Right lobe of liver (tissue), 6 donors: Measurements from ENCODE around the gene ASB14. TPM values are rescaled to one million over a fixed set of nuclear protein-coding genes. Genes with fewer than 3 reads are reported as not detected.

Experiments
- ATAC-seq, 4 donors: fragments of 200-7000 bp; cut with Tn5 transposase; one replicate each; pipeline ENCODE4 v1.9.1; 2020; ENCODE audit warnings: mild to moderate bottlenecking in 4 of 4, moderate library complexity in 4 of 4
- DNase-seq, 3 donors: peaks; one replicate each; pipeline ENCODE4 v3.0.0-alpha.2; 2020
- H3K27ac ChIP-seq, 3 donors: fragments of 200-600 bp; one replicate each; pipeline ENCODE4 v1.8.0; 2022
- H3K27me3 ChIP-seq, 2 donors: fragments of 200-600 bp; one replicate each; pipeline ENCODE4 v1.8.0; 2022
- H3K36me3 ChIP-seq, 4 donors: fragments of 200-600 bp; sonication (generic) in 1 of 4; one replicate each; pipeline versions ENCODE4 v1.5.1 to v1.8.0; 2017 to 2022; ENCODE audit warnings: control low read depth in 1 of 4
- H3K4me1 ChIP-seq, 4 donors: fragments of 200-600 bp; sonication (generic) in 1 of 4; one replicate each; pipeline versions ENCODE4 v1.5.1 to v1.8.0; 2017 to 2022; ENCODE audit warnings: control low read depth in 1 of 4
- H3K4me3 ChIP-seq, 3 donors: fragments of 200-600 bp; one replicate each; pipeline ENCODE4 v1.8.0; 2022
- H3K9me3 ChIP-seq, 4 donors: fragments of 200-600 bp; sonication (generic) in 1 of 4; one replicate each; pipeline versions ENCODE4 v1.5.1 to v1.8.0; 2017 to 2022; ENCODE audit warnings: control low read depth in 1 of 4
- POLR2A ChIP-seq: fragments of 450-650 bp; IDR thresholded peaks from one replicate; pipeline ENCODE4 v1.6.1; 2017; ENCODE audit warnings: antibody characterized with exemption, mild to moderate bottlenecking
- WGBS: methylation state at CpG from one replicate; pipeline ENCODE4 v1.1.6; 2018; ENCODE audit warnings: low coverage, low lambda C conversion rate; ENCODE audit not compliant: insufficient coverage; ENCODE audit errors: missing lambda C conversion rate; 5-methylcytosine and 5-hydroxymethylcytosine counted together
- intact Hi-C, 2 donors: fragments of 100-400 bp; cut with DNase I; formaldehyde crosslinking; loops; one replicate each; pipeline versions ENCODE4 v1.11.2 to v1.14.1; 2022
- total RNA-seq, 6 experiments: library from RNA; depleted of rRNA in 2 of 6; stranded (reverse); fragments of >200 nt in 2 of 6; fragmentation: NEBNext Ultra II Directional in 3 of 6; extraction: Animal tissue kit (Norgen Biotek cat#: 25700) in 3 of 6; gene quantifications; one replicate each; pipeline versions ENCODE4 v1.1.0 to v1.2.4, GENCODE V29; 2016 to 2023
- TF ChIP-seq, protein P1 (sequence below), 4 donors: fragments of 200-600 bp in 3 of 4; fragments of 450-650 bp in 1 of 4; IDR thresholded peaks; one replicate each; pipeline versions ENCODE4 v1.5.1 to v1.8.0; 2016 to 2022; ENCODE audit warnings: antibody characterized with exemption in 4 of 4, mild to moderate bottlenecking in 2 of 4
- donor health status: DM: no; HTN: yes; CAD: no.
- donor health status: DM: no; HTN: no; CAD: no.
- donor health status: DM: no; HTN: no; CAD: no.
- donor health status: DM: no; HTN: yes; CAD: no.
- donor health status: DM: no; HTN: yes; CAD: no.

Gene ASB14
- total RNA-seq, 6 experiments from 2014 or later: not detected

DNA sequence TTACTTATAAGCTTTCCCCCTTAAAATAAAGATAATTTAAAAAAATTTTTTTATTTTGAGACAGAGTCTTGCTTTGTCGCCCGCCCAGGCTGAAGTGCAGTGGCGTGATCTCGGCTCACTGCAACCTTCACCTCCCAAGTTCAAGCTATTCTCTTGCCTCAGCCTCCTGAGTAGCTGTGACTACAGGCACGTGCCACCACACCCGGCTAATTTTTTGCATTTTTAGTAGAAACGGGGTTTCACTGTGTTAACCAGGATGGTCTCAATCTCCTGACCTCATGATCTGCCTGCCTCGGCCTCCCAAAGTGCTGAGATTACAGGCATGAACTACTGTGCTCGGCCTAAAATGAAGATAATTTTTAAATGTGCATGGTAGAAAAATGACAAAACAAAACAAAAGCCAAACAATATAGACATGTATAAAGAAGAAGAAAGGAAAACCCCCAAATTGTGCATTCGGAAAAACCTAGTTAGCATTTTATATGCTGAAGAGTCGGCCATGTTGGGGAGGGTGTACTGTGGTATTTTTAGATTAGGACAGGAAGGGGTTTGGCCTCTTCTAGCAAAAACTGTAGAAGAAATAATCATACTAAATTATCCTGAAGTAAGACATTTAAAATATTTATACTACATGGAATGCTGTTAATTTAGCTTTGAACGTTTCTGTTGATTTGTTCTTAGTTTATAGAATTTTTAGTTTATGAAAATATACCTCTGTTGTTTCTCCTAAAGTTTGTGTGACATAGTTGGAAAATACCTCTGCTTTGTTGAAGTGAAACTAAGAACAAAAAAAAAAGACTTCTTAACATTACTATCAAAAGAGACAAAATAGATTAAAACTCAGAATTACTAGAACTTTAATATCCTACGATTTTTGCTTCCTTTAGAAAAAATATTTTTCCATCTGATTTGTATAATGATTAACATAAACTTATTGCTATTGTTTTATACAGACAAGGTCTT lies 57.6 kb downstream of the ASB14 start:
- 89% methylated on average over 13 of the region's 13 CpGs for WGBS

DNA sequence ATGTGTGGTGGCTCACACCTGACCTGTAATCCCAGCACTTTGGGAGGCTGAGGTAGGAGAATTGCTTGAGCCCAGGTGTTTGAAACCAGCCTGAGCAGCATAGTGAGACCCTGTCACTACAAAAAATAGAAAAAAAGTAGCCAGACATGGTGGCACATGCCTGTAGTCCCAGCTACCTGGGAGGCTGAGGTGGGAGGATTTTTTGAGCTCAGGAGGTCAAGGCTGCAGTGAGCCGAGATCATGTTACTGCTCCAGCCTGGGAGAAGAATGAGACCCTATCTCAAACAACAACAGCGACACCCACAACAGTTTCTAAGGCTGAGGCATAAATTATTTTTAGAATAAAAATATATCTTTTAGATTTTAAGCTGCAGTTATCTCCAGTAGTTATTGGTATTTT lies 58.7 kb downstream of the ASB14 start:
- intact Hi-C loops: no loop called here
- 80% methylated on average over 1 of the region's 2 CpGs for WGBS

More for the DNA sequence above, 57.6 kb downstream of the ASB14 start:
- Histone ChIP-seq H3K4me3 (no peak overlapping the region), H3K9me3 (no peaks in the 10 kb centered on the region), H3K27ac (no peak overlapping the region), H3K4me1 (no peaks in the 10 kb centered on the region), H3K36me3 (peaks cover 0 to 19% (median 10%) of the 10 kb centered on the region in 4 donors), H3K27me3 (no peaks in the 10 kb centered on the region)
- intact Hi-C loops: no loop called here
- no peak for DNase-seq
- TF ChIP-seq, protein P1, sequence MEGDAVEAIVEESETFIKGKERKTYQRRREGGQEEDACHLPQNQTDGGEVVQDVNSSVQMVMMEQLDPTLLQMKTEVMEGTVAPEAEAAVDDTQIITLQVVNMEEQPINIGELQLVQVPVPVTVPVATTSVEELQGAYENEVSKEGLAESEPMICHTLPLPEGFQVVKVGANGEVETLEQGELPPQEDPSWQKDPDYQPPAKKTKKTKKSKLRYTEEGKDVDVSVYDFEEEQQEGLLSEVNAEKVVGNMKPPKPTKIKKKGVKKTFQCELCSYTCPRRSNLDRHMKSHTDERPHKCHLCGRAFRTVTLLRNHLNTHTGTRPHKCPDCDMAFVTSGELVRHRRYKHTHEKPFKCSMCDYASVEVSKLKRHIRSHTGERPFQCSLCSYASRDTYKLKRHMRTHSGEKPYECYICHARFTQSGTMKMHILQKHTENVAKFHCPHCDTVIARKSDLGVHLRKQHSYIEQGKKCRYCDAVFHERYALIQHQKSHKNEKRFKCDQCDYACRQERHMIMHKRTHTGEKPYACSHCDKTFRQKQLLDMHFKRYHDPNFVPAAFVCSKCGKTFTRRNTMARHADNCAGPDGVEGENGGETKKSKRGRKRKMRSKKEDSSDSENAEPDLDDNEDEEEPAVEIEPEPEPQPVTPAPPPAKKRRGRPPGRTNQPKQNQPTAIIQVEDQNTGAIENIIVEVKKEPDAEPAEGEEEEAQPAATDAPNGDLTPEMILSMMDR (IDR thresholded peaks at IDR 0.05): no peak
- TF ChIP-seq POLR2A: no peak
- ATAC-seq: no peak

DNA sequence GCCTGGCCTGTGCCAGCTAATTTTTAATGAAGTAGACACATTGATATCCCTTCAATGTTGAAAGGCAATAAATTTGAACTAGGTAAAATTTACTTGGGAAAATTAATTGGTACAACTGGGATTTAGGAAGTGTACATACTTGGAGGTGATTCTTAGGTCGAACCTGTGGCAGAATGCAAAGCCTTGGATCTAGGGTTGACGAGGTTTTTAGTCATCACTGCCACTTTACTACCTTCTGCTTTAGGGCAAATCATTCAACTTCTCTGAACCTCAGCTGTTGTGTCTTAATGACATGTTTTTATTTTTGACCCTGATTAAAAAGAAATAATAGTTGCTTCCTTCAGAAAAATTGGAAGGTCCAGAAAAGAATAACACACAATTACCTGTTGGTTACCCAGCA lies 62.5 kb downstream of the ASB14 start:
- Histone ChIP-seq H3K4me1 (peaks cover 0 to 14% (median 5%) of the 10 kb centered on the region in 4 donors), H3K9me3 (no peaks in the 10 kb centered on the region), H3K27ac (no peak overlapping the region), H3K36me3 (no peaks in the 10 kb centered on the region), H3K4me3 (no peak overlapping the region), H3K27me3 (no peaks in the 10 kb centered on the region)
- no peak for DNase-seq
- intact Hi-C loops: no loop called here
- WGBS: 94% methylated on average over 2 of the region's 2 CpGs
- no peak for TF ChIP-seq POLR2A
- TF ChIP-seq, protein P1 (IDR thresholded peaks at IDR 0.05): no peak
- ATAC-seq: no peak

More for the DNA sequence above, 58.7 kb downstream of the ASB14 start:
- Histone ChIP-seq H3K9me3 (no peaks in the 10 kb centered on the region), H3K4me1 (peaks cover 0 to 10% (median 5%) of the 10 kb centered on the region in 4 donors), H3K27me3 (no peaks in the 10 kb centered on the region), H3K4me3 (no peak overlapping the region), H3K36me3 (peaks cover 0 to 11% (median 8%) of the 10 kb centered on the region in 4 donors), H3K27ac (no peak overlapping the region)
- TF ChIP-seq, protein P1 (IDR thresholded peaks at IDR 0.05): no peak
- no peak for TF ChIP-seq POLR2A
- ATAC-seq (no peak), DNase-seq (no peak)

DNA sequence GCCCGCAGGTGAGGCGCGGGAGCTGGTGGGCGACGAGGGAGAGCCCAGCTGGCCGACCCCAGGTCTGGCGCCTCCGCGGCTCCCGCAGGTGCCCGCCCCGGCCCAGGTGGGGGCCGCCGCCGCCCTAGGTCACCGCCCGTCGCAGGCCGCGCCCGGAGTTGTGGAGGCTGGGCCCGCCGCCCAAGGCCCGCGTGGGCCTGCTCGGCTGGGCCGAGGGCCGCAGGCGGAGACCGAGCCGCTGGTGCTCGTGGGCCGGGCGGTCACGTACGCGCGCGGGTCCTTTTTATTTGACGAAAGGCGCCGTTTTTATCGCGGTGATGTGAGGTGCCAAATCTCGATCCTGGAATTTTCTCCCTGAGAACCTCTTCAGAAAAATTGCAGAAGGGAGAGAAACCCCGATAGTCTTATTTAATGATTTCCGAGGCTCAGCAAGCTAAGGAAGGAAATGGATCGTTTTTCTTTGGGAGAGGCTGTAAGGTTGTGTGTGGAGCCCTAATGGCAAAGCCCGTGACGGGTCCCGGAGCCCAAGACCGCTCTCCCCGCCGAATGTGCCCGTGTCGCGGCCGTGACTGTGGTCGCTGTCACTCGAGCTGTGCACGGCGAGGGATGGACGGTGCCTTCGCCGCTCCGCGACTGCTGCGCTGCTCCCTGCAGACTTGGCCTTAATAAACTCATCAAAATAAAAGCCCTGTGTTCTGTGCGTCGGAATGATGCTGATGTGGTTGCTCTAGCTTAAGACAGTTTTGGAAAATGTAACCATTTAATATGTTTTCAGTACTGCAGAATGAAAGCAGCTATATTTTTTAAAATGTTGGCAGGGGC lies 64.3 kb downstream of the ASB14 start:
- 0% methylated on average over 41 of the region's 70 CpGs for WGBS
- Histone ChIP-seq H3K9me3 (no peaks in the 10 kb centered on the region), H3K27me3 (no peaks in the 10 kb centered on the region), H3K4me1 (peaks cover 0 to 14% (median 5%) of the 10 kb centered on the region in 4 donors), H3K36me3 (no peaks in the 10 kb centered on the region), H3K27ac (peak overlapping the region; percentile 57 to 86 (median 84)), H3K4me3 (peak overlapping the region; percentile 54 to 86 (median 71))
- peak; percentile 62 to 75 (median 62) for DNase-seq
- intact Hi-C loops: no loop called here
- ATAC-seq: peak; percentile 64 to 77 (median 75)
- TF ChIP-seq, protein P1 (IDR thresholded peaks at IDR 0.05): no peak
- no peak for TF ChIP-seq POLR2A
